Prostate gland (tissue), 2 donors: ENCODE results near the gene SLC38A3.

Source experiments
- CTCF ChIP-seq, 4 experiments: fragments of 200-600 bp in 2 of 4; fragments of 450-650 bp in 2 of 4; sonication (generic) in 2 of 4; IDR thresholded peaks; 1 replicate in 3 of 4; 2 replicates in 1 of 4; pipeline ENCODE4 v1.5.1; 2016 to 2019; ENCODE audit warnings: antibody characterized with exemption in 4 of 4, mild to moderate bottlenecking in 2 of 4, moderate library complexity in 2 of 4
- POLR2A ChIP-seq: fragments of 450-650 bp; IDR thresholded peaks from one replicate; pipeline ENCODE4 v1.6.1; 2016; ENCODE audit warnings: antibody characterized with exemption, mild to moderate bottlenecking
- POLR2AphosphoS5 ChIP-seq: sonication (generic); formaldehyde crosslinking; IDR thresholded peaks from one replicate; pipeline ENCODE4 v1.6.1; 2017; ENCODE audit warnings: antibody characterized with exemption

- no peak for TF ChIP-seq CTCF (IDR thresholded peaks at IDR 0.05)
- no peak for TF ChIP-seq POLR2AphosphoS5
- no peak for TF ChIP-seq POLR2A
These were observed 8.7 kb upstream of the SLC38A3 start for GRCh38 chr3:50196253-50196801.
